Measurements from ENCODE around the gene IL12RB2. TPM values are rescaled to one million over a fixed set of nuclear protein-coding genes. Genes with fewer than 3 reads are reported as not detected.
A peak's percentile ranks its signal among the peaks of the same experiment; 100 is the strongest.
"Not testable (repeated sequence)": the region's sequence is repeated elsewhere in the genome, so short reads cannot be mapped to it uniquely, and the experiment has no call there.

IL12RB2 gene
- total RNA-seq, 1 donor from 2014 or later = 0.22 TPM

DNA sequence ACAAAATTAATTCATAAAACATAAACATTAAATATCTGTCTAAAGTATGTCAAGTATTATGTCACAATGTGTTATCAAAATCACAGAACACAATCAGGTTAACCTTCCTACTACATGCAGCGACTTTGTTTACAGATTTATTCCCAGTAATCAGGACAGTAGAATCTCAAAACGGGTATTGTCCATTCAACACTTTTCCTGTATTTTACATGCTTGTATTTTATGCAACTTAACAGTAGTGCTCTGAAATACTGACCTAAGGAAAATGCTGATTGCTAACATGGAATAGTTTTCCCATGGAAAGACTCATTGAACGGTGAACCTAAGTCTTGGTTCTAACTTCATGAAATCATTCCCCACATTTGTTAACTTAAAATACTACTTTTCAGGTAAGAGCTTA is 120.3 kb downstream of the IL12RB2 start:
- intact Hi-C loops (cut with DNase I) = loop anchor here (10.0 kb wide), 1 partner anchor 383 kb away; no protein-coding TSS in a partner anchor
- DNase-seq (ENCODE audit: low spot score) = no peak

GRCh38 chr1:67429011-67429527 is 121.4 kb downstream of the IL12RB2 start:
- intact Hi-C loops (cut with DNase I) = loop anchor here (10.0 kb wide), 1 partner anchor 384 kb away; no protein-coding TSS in a partner anchor

GRCh38 chr1:67429528-67430357 is 122.1 kb downstream of the IL12RB2 start:
- peak; percentile 78 for DNase-seq (ENCODE audit: low spot score)
- intact Hi-C loops (cut with DNase I) = loop anchor here (2.0 to 10.0 kb wide), 4 partner anchors 31 to 505 kb away; partner anchors contain the start of genes DNAI4, GNG12 and MIER1

More at GRCh38 chr1:67429011-67429527, 121.4 kb downstream of the IL12RB2 start:
- no peak for DNase-seq (ENCODE audit: low spot score)

DNA sequence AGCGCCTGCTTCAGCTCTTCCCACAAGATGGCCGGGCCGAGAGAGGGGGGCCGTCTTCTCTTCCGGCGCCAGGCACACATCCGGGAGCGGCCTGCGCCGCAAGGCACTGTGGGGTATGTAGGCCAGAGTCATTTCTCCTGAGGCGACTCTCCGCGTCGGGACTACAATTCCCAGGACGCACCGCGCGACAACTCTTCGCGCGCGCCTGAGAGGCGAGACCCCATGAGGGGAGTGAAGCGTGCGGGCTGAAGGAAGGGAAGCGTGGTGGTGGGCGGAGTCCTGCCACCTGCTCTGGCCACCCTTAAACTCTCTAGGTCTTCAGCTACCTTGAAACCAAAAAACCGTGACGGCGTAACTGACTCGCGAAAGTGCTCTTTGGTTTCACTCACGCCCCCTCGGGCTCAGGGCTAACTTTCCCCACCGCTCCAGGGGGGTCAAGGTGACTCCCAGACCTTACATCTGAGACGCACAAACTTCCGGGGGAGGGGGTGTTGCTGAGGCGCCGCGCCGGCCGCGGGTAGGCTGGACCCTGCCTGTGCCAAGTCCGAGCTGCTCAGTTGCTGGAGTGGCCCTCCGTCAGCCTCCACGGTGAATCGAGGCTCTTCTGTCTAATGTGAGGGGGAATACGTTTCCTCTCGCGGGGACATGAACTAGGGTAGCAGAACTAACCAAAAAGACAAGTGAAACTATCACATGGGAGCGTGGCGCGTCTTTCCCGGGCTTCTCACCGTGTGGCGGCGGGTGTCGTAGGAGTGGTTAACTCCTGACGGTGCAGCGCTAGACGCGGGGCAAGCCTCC is 122.9 kb downstream of the IL12RB2 start, which contains the start of gene SERBP1:
Gene SERBP1, minus strand, starts transcription at position 45 of the 798 bp plus-strand sequence. CDS start 102 bp downstream, outside the sequence.
- DNase-seq (ENCODE audit: low spot score) = peak; percentile 98
- intact Hi-C loops (cut with DNase I) = loop anchor here (2.0 to 10.0 kb wide), 3 partner anchors 30 to 506 kb away; partner anchors contain the start of genes DNAI4, GNG12 and MIER1

GRCh38 chr1:67431156-67431765 is 123.6 kb downstream of the IL12RB2 start:
- intact Hi-C loops (cut with DNase I) = loop anchor here (2.0 to 10.0 kb wide), 3 partner anchors 30 to 506 kb away; partner anchors contain the start of genes DNAI4, GNG12 and MIER1
- DNase-seq (ENCODE audit: low spot score) = no peak

GRCh38 chr1:67431869-67432578 is 124.4 kb downstream of the IL12RB2 start:
- intact Hi-C loops (cut with DNase I) = loop anchor here (2.0 to 10.0 kb wide), 3 partner anchors 29 to 507 kb away; partner anchors contain the start of genes DNAI4, GNG12 and MIER1
- DNase-seq (ENCODE audit: low spot score) = no peak

DNA sequence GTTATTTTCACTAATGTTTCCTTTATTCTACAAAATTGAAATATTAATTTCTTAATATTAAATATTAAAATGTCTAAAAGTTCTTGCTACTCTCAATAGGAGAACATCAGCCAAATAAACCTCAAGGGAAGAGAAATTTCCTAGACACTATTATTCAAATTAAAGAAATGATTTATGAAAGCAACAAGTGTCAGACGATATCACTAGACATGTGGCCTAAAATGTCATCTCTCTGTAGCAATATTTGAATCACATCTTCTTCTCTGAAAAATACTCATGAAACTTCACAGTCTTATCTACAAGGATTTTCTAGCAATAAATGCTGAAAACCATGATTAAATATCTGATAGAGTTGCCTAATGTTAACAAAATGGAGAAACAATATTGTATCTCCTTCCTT is 125.1 kb downstream of the IL12RB2 start:
- intact Hi-C loops (cut with DNase I) = loop anchor here (10.0 kb wide), 1 partner anchor 402 kb away; the partner anchor contains the start of gene GNG12
- no peak for DNase-seq (ENCODE audit: low spot score)

DNA sequence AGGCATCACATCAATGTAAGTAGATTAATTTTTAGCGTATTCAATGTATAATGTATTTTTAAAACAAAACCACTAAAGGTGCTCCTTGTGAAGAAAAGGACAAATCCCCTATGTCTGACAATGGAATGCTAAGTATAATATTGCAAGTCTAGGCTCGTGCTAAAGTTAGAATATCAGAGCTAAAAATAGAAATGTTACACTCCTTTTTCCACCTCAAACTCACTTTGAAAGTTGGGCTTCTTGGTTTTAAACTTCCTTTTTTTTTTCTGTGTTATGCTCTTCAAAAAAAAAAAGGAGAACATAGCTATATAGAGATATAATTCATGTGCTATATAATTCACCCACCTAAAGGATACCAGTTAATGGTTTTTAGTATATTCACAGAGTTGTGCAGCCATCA is 126.2 kb downstream of the IL12RB2 start:
- intact Hi-C loops (cut with DNase I) = loop anchor here (10.0 kb wide), 1 partner anchor 401 kb away; the partner anchor contains the start of gene GNG12
- no peak for DNase-seq (ENCODE audit: low spot score)

- no peak for DNase-seq (ENCODE audit: low spot score)
- intact Hi-C loops (cut with DNase I) = loop anchor here (10.0 kb wide), 1 partner anchor 400 kb away; the partner anchor contains the start of gene GNG12
Measured at GRCh38 chr1:67434491-67434890, 126.8 kb downstream of the IL12RB2 start.

DNA sequence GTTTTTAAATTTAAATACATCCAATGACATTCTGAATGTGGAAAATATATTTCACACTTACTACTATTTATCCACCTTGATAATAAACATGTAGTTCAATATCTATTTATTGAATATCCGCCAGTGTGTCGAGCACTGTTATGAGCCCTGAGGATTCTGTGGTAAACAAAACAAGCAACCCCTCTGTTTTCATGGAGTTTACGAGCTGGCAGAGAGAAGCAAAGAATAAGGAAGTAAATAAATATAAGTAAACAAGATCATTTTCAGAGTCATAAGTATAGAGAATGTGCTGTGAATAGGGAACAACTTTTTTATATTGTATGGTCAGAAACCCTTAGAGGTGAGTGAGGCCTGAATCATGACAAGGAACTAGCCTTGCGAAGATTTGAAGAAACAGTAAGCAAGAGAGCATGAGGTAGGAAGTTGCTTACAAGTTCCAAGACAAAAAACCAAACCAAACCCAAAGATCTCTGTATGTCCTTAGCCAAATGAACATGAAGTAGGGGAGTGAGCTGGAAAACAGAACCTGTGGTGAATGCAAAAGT is 128.9 kb downstream of the IL12RB2 start:
- DNase-seq (ENCODE audit: low spot score) = no peak
- intact Hi-C loops (cut with DNase I) = loop anchor here (10.0 kb wide), 1 partner anchor 398 kb away; the partner anchor contains the start of gene GNG12

DNA sequence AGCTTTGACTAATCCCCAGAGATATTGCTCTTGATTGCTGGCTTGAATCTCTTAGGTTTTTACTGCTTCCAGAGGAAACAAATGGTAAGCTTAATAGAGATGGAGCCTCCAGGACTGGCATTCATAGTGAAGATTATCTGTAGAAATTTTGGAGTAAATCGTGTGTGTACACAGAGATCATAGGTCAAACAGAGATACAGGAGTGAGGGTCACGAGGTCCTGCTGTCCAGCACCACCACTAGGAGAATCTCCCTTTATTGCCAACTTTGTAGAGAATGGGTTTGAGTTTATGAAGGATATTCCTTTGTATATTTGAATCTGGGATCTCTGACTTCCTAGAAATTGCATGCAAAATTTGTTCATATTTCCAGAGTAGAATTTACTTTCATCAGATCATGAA is 130.3 kb downstream of the IL12RB2 start:
- intact Hi-C loops (cut with DNase I) = loop anchor here (10.0 kb wide), 1 partner anchor 397 kb away; the partner anchor contains the start of gene GNG12
- no peak for DNase-seq (ENCODE audit: low spot score)

DNA sequence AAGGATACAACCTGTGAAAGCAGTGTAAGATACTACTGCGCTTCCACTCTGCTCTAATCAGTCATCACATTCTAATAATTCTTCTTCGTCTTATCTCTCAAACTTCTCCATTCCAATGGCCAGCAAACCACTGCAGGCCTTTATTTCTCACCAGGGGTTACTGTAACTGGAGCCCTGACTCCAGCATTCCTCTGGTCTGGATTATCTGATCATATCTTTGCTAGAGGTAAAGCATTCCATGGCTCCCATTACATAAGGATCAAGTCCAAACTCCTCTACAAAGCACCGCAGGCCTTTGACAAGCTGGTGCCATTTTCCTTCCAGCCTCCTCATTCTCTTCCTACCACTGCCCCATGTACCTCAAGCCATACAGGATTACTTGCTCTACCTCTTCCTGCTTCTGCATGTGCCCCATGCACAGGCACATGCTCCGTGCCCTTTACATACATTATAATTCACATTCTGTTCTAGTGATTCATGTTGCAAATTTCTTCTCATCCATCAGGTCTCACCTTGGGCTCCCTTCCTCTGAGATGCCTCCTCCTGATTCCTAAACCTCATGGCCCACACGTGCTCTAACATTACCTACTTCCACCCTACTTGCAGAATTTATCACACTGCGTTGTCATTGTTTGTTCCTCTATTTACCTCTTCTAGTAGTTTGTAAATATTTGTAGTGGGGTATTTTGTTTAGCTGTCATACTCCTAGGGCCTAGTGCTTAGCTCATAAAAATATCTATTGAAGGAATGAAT is 131.8 kb downstream of the IL12RB2 start:
- no peak for DNase-seq (ENCODE audit: low spot score)
- intact Hi-C loops (cut with DNase I) = loop anchor here (10.0 kb wide), 1 partner anchor 395 kb away; the partner anchor contains the start of gene GNG12

- intact Hi-C loops (cut with DNase I) = no loop called here
- no peak for DNase-seq (ENCODE audit: low spot score)
Measured at GRCh38 chr1:67440339-67440738, 132.7 kb downstream of the IL12RB2 start.

- DNase-seq (ENCODE audit: low spot score) = no peak
- intact Hi-C loops (cut with DNase I) = no loop called here
Measured at GRCh38 chr1:67441183-67441582, 133.5 kb downstream of the IL12RB2 start.

DNA sequence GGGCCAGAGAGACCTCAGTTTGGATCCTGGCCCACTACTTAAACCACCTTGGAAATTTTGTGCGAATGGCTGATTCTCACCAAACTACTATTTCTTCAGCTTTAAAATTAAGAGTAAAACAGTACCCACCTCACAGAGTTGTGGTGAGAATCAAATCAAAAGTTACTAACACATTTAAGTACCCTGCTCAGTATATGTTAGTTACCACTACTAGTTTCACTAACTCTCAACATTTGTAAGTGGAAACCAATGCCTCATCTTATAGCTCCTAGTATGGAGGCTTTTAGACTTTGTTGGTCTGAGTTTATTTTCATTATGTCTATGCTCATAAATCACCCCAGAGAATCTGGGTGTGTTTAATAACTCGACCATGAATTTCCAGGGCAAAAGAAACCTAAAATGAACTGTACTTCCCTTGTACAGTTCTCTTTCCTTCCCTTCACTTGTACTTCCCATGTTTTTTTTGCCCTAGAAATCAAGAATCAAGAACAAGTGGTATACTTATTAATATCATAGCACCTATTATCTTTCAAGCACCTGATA is 134.1 kb downstream of the IL12RB2 start:
- no peak for DNase-seq (ENCODE audit: low spot score)
- intact Hi-C loops (cut with DNase I) = no loop called here

GRCh38 chr1:67446014-67446413 is 138.3 kb downstream of the IL12RB2 start:
- DNase-seq (ENCODE audit: low spot score); intact Hi-C loops (cut with DNase I): not testable (repeated sequence)

Data from cardiac septum (tissue), 1 donor.